SK-N-SH (cell line): ENCODE results near the gene UBE2D2. TPM values are rescaled to one million over a fixed set of nuclear protein-coding genes. Genes with fewer than 3 reads are reported as not detected.

Source experiments
- CTCF ChIA-PET: fragments of 300-600, 350-600 bp; formaldehyde crosslinking; extraction: SDS; loops from one replicate; lab custom pipeline; 2021; lab: Yijun Ruan, JAX
- POLR2A ChIA-PET: fragments of 350-600 bp; sonication (Branson Sonifier 250); formaldehyde crosslinking; extraction: SDS; loops from one replicate; lab custom pipeline; 2020; ENCODE audit warnings: antibody characterized with exemption, inconsistent platforms; lab: Yijun Ruan, JAX
- DNase-seq: peaks from one replicate; pipeline ENCODE4 v3.0.0; 2012
- H2AFZ ChIP-seq: fragments of 200-600 bp; sonication (generic); 2 replicates; pipeline ENCODE4 v1.8.1; 2016; ENCODE audit warnings: antibody characterized with exemption, mild to moderate bottlenecking, low read depth
- H3F3A ChIP-seq: fragments of 200-600 bp; sonication (generic); replicated peaks from 2 replicates; pipeline ENCODE3; 2016; ENCODE audit warnings: antibody characterized with exemption, mild to moderate bottlenecking; ENCODE audit not compliant: insufficient read depth
- H3K27ac ChIP-seq, 2 experiments: fragments of 200-500 bp in 1 of 2; fragments of 200-600 bp in 1 of 2; sonication (Bioruptor generic) in 1 of 2; sonication (generic), shearing (Covaris generic) in 1 of 2; 2 replicates each; pipeline versions ENCODE4 v1.5.1 to v1.6.1; 2014 to 2016; ENCODE audit warnings: low read depth in 2 of 2, inconsistent platforms in 1 of 2, low read length in 1 of 2, mild to moderate bottlenecking in 1 of 2, mixed read lengths in 1 of 2
- H3K27me3 ChIP-seq: fragments of 200-600 bp; sonication (generic), shearing (Covaris generic); 2 replicates; pipeline ENCODE4 v1.6.1; 2016; ENCODE audit warnings: mixed run types; ENCODE audit not compliant: insufficient read depth
- H3K36me3 ChIP-seq, 2 experiments: fragments of 200-500 bp in 1 of 2; fragments of 200-600 bp in 1 of 2; sonication (Bioruptor generic) in 1 of 2; sonication (generic) in 1 of 2; replicated peaks in 1 of 2; 2 replicates each; pipeline versions ENCODE3 to v1.5.1; 2014 to 2016; ENCODE audit warnings: low read length in 1 of 2, mild to moderate bottlenecking in 1 of 2; ENCODE audit not compliant: insufficient read depth in 2 of 2, control insufficient read depth in 1 of 2
- H3K4me1 ChIP-seq, 2 experiments: fragments of 200-500 bp in 1 of 2; fragments of 200-600 bp in 1 of 2; sonication (Bioruptor generic) in 1 of 2; sonication (generic), shearing (Covaris generic) in 1 of 2; 2 replicates each; pipeline versions ENCODE4 v1.5.1 to v1.6.1; 2014 to 2016; ENCODE audit warnings: low read depth in 1 of 2, low read length in 1 of 2, mixed run types in 1 of 2; ENCODE audit not compliant: insufficient read depth in 2 of 2, control insufficient read depth in 1 of 2
- H3K4me2 ChIP-seq: fragments of 200-600 bp; sonication (generic), shearing (Covaris generic); 2 replicates; pipeline ENCODE4 v1.6.1; 2017; ENCODE audit warnings: mixed run types
- H3K4me3 ChIP-seq, 2 experiments: fragments of 200-500 bp in 1 of 2; fragments of 200-600 bp in 1 of 2; sonication (Bioruptor generic) in 1 of 2; sonication (generic), shearing (Covaris generic) in 1 of 2; 2 replicates each; pipeline versions ENCODE4 v1.5.1 to v1.8.1; 2014 to 2016; ENCODE audit warnings: low read depth in 2 of 2, inconsistent platforms in 1 of 2, low read length in 1 of 2, mild to moderate bottlenecking in 1 of 2, mixed read lengths in 1 of 2, moderate library complexity in 1 of 2
- H3K79me2 ChIP-seq: fragments of 200-600 bp; sonication (generic); 2 replicates; pipeline ENCODE4 v1.8.1; 2017; ENCODE audit warnings: mild to moderate bottlenecking; ENCODE audit not compliant: insufficient read depth
- H3K9ac ChIP-seq: fragments of 200-600 bp; sonication (generic); 2 replicates; pipeline ENCODE4 v1.6.1; 2017; ENCODE audit warnings: mixed run types
- H3K9me2 ChIP-seq: fragments of 200-600 bp; sonication (generic); 2 replicates; pipeline ENCODE4 v1.6.1; 2017; ENCODE audit warnings: mixed run types
- H3K9me3 ChIP-seq: fragments of 200-600 bp; sonication (generic); 2 replicates; pipeline ENCODE4 v1.6.1; 2017; ENCODE audit warnings: mixed run types, mild to moderate bottlenecking, moderate library complexity
- H4K20me1 ChIP-seq: fragments of 200-600 bp; sonication (generic); 2 replicates; pipeline ENCODE4 v1.6.1; 2017; ENCODE audit warnings: mild to moderate bottlenecking, mixed run types; ENCODE audit not compliant: insufficient read depth
- CHD2 ChIP-seq: fragments of 150-350 bp; IDR thresholded peaks from 2 replicates; pipeline ENCODE4 v1.6.1; 2018; ENCODE audit warnings: low read length; ENCODE audit not compliant: partially characterized antibody
- CTCF ChIP-seq: fragments of 200-600 bp; sonication (generic); IDR thresholded peaks from 2 replicates; pipeline ENCODE4 v1.6.1; 2017; ENCODE audit warnings: antibody characterized with exemption, mild to moderate bottlenecking, moderate library complexity
- EP300 ChIP-seq, 2 experiments: IDR thresholded peaks; 2 replicates each; pipeline versions ENCODE4 v1.4.0 to v1.6.1; 2012; ENCODE audit warnings: borderline replicate concordance in 1 of 2, low read depth in 1 of 2, low read length in 1 of 2
- GATA2 ChIP-seq: sonication (generic); formaldehyde crosslinking; IDR thresholded peaks from 2 replicates; pipeline ENCODE4 v1.5.0; 2020; ENCODE audit warnings: mild to moderate bottlenecking, missing genetic modification reagents
- JUND ChIP-seq: IDR thresholded peaks from 2 replicates; pipeline ENCODE4 v1.4.0; 2012
- NFIC ChIP-seq: IDR thresholded peaks from 2 replicates; pipeline ENCODE4 v1.4.0; 2012; ENCODE audit warnings: borderline replicate concordance
- SIN3A ChIP-seq: IDR thresholded peaks from 2 replicates; pipeline ENCODE4 v1.6.1; 2012; ENCODE audit warnings: low read depth, mild to moderate bottlenecking, low read length, moderate library complexity, borderline replicate concordance
- USF1 ChIP-seq: IDR thresholded peaks from 2 replicates; pipeline ENCODE4 v1.4.0; 2012; ENCODE audit warnings: low read depth, borderline replicate concordance
- WGBS: methylation state at CpG from one replicate; pipeline ENCODE4 v1.1.6; 2017; ENCODE audit warnings: low lambda C conversion rate; 5-methylcytosine and 5-hydroxymethylcytosine counted together
- polyA plus RNA-seq, 3 experiments: library from polyadenylated mRNA; depleted of rRNA; stranded (reverse); fragments of >200 nt; gene quantifications; 2 replicates each; pipeline ENCODE4 v1.2.3, GENCODE V29; 2012

UBE2D2 gene
- polyA plus RNA-seq, 1 of the 3 experiments (the other 2 are of a cell fraction), result 24.5 TPM

GRCh38 chr5:139653616-139654015, 92.5 kb downstream of the UBE2D2 start:
- Histone ChIP-seq H3K79me2 (peaks cover 99% of the 10 kb centered on the region), H3K36me3 (peaks cover 0 to 4% of the 10 kb centered on the region in 2 experiments), H3K9me3 (no peaks in the 10 kb centered on the region), H3K4me3 (peak overlapping the region in 1 of 2 experiments; percentile 91; a peak in 1 of 4 replicates)
- TF ChIP-seq JUND, result no peak
- TF ChIP-seq GATA2 (CRISPR knock-in tag), result no peak
- 0 out of 4 replicates have a peak, but pooled peaks of 1 of the 2 experiments have one; percentile 26 for TF ChIP-seq EP300 (IDR thresholded peaks at IDR 0.05; ENCODE audit: borderline replicate concordance in 1 of 2, low read depth in 1 of 2, low read length in 1 of 2)
- TF ChIP-seq NFIC, result peak; percentile 35; the same call in 1 of the 2 replicates
- no peak for TF ChIP-seq USF1
- TF ChIP-seq, all 33 proteins: peak for 2
- WGBS, result 57% methylated on average over 5 of the region's 5 CpGs
- H3K4me1 ChIP-seq, result peaks cover 68 to 73% of the 10 kb centered on the region in 2 experiments
- H3K9ac ChIP-seq, result peak overlapping the region; percentile 65; the same call in 1 of the 2 replicates
- POLR2A ChIA-PET, result interaction anchor here (1.8 to 2.6 kb wide), 3 partner anchors 17 to 55 kb away, joined by 5 to 9 read pairs (median 7); no protein-coding TSS in a partner anchor
- peak overlapping the region; percentile 98 for H3K4me2 ChIP-seq
- no peak overlapping the region for H2AFZ ChIP-seq
- CTCF ChIA-PET, result interaction anchor here (1.6 to 20.6 kb wide), 6 partner anchors 11 to 114 kb away, joined by 3 to 238 read pairs (median 20); no protein-coding TSS in a partner anchor
- H3K27ac ChIP-seq, result peak overlapping the region; percentile 78 to 96
- DNase-seq, result no peak
- H3K9me2 ChIP-seq, result no peaks in the 10 kb centered on the region
- peaks cover 48% of the 10 kb centered on the region for H4K20me1 ChIP-seq
- H3K27me3 ChIP-seq, result no peaks in the 10 kb centered on the region
- H3F3A ChIP-seq, result peaks cover 58% of the 10 kb centered on the region

- 87% methylated on average over 3 of the region's 3 CpGs for WGBS
- H3K27me3 ChIP-seq, result no peaks in the 10 kb centered on the region
- CTCF ChIA-PET, result interaction anchor here (0.8 to 20.6 kb wide), 11 partner anchors 9 to 133 kb away, joined by 3 to 238 read pairs (median 7); no protein-coding TSS in a partner anchor
- H4K20me1 ChIP-seq, result peaks cover 48% of the 10 kb centered on the region
- peaks cover 0 to 4% of the 10 kb centered on the region in 2 experiments for H3K36me3 ChIP-seq
- peaks cover 76 to 82% of the 10 kb centered on the region in 2 experiments for H3K4me1 ChIP-seq
- H3K9me3 ChIP-seq, result no peaks in the 10 kb centered on the region
- peak overlapping the region; percentile 49; the same call in 1 of the 2 replicates for H3K9ac ChIP-seq
- no peaks in the 10 kb centered on the region for H3K9me2 ChIP-seq
- H3K27ac ChIP-seq, result peak overlapping the region; percentile 78 to 96; a peak in 3 of 4 replicates
- POLR2A ChIA-PET, result interaction anchor here (0.6 to 2.6 kb wide), 9 partner anchors 13 to 104 kb away, joined by 3 to 9 read pairs (median 4); no protein-coding TSS in a partner anchor
- TF ChIP-seq CHD2 (no peak), GATA2 (CRISPR knock-in tag) (no peak), USF1 (no peak), SIN3A (no peak), CTCF (no peak)
- DNase-seq, result no peak
- H3K4me2 ChIP-seq, result peak overlapping the region; percentile 98; the same call in 1 of the 2 replicates
- H3K79me2 ChIP-seq, result peaks cover 99% of the 10 kb centered on the region
- H2AFZ ChIP-seq, result no peak overlapping the region
- H3K4me3 ChIP-seq, result no peak overlapping the region; a peak in 1 of 4 replicates
- H3F3A ChIP-seq, result peaks cover 66% of the 10 kb centered on the region
These were observed 93.3 kb downstream of the UBE2D2 start for GRCh38 chr5:139654464-139654863.
